ENCODE results near the gene P2RY6. TPM values are rescaled to one million over a fixed set of nuclear protein-coding genes. Genes with fewer than 3 reads are reported as not detected.
"Not testable (repeated sequence)": the region's sequence is repeated elsewhere in the genome, so short reads cannot be mapped to it uniquely, and the experiment has no call there.

P2RY6 gene
- total RNA-seq, 4 donors from 2014 or later: 0.93 to 4.0 (median 2.8) TPM

- H3K4me1 ChIP-seq: peaks cover 8 to 38% of the 10 kb centered on the region in 2 donors
- H3K9me3 ChIP-seq: no peaks in the 10 kb centered on the region
- peak overlapping the region in 1 of 3 donors; percentile 23 for H3K27ac ChIP-seq
- DNase-seq: peak; percentile 55 to 56
- intact Hi-C loops (cut with DNase I): no loop called here
- no peaks in the 10 kb centered on the region for H3K27me3 ChIP-seq
- H3K4me3 ChIP-seq (replicated peaks in 1 of 3): no peak overlapping the region
- H3K36me3 ChIP-seq: no peaks in the 10 kb centered on the region
- 60 to 72% methylated on average over 6 to 7 of the region's 7 CpGs for WGBS, 2 donors
- no peak for TF ChIP-seq POLR2A (IDR thresholded peaks at IDR 0.05)
- TF ChIP-seq CTCF (IDR thresholded peaks at IDR 0.05): no peak
Observed at GRCh38 chr11:73269459-73270015, 2.6 kb upstream of the P2RY6 start.

- Histone ChIP-seq H3K27me3 (no peaks in the 10 kb centered on the region), H3K9me3 (no peaks in the 10 kb centered on the region), H3K27ac (peak overlapping the region in 1 of 3 donors; percentile 23), H3K36me3 (no peaks in the 10 kb centered on the region), H3K4me1 (peaks cover 5 to 38% of the 10 kb centered on the region in 2 donors), H3K4me3 (replicated peaks in 1 of 3) (no peak overlapping the region)
- no peak for DNase-seq
- WGBS, 2 donors: 80 to 100% methylated on average over 2 of the region's 7 CpGs
- TF ChIP-seq POLR2A (IDR thresholded peaks at IDR 0.05): no peak
- TF ChIP-seq CTCF (IDR thresholded peaks at IDR 0.05): no peak
- intact Hi-C loops (cut with DNase I): no loop called here
Observed at GRCh38 chr11:73270016-73270854, 1.9 kb upstream of the P2RY6 start.

- no peak for DNase-seq
- Histone ChIP-seq H3K4me1 (peaks cover 5 to 38% of the 10 kb centered on the region in 2 donors), H3K27me3 (no peaks in the 10 kb centered on the region), H3K4me3 (replicated peaks in 1 of 3) (no peak overlapping the region), H3K9me3 (no peaks in the 10 kb centered on the region), H3K27ac (no peak overlapping the region), H3K36me3 (no peaks in the 10 kb centered on the region)
- TF ChIP-seq CTCF (IDR thresholded peaks at IDR 0.05): no peak
- no peak for TF ChIP-seq POLR2A (IDR thresholded peaks at IDR 0.05)
- 89% methylated on average over 18 of the region's 18 CpGs for WGBS, 2 donors
- intact Hi-C loops (cut with DNase I): no loop called here
Observed at GRCh38 chr11:73270855-73271477, 1.2 kb upstream of the P2RY6 start.

GRCh38 chr11:73271478-73271865, 666 bp upstream of the P2RY6 start:
- H3K4me3 ChIP-seq (replicated peaks in 1 of 3); H3K9me3 ChIP-seq; H3K36me3 ChIP-seq; H3K27me3 ChIP-seq; intact Hi-C loops (cut with DNase I); DNase-seq; H3K27ac ChIP-seq: not testable (repeated sequence)
- peaks cover 5 to 38% of the 10 kb centered on the region in 2 donors for H3K4me1 ChIP-seq
- 86 to 91% methylated on average over 10 of the region's 10 CpGs for WGBS, 2 donors

- Histone ChIP-seq H3K27ac (peak overlapping the region; percentile 7 to 39 (median 22)), H3K9me3 (no peaks in the 10 kb centered on the region), H3K27me3 (no peaks in the 10 kb centered on the region), H3K4me3 (replicated peaks in 1 of 3) (no peak overlapping the region), H3K36me3 (no peaks in the 10 kb centered on the region), H3K4me1 (peaks cover 5 to 38% of the 10 kb centered on the region in 2 donors)
- no peak for DNase-seq
- no peak for TF ChIP-seq POLR2A (IDR thresholded peaks at IDR 0.05)
- no peak for TF ChIP-seq CTCF (IDR thresholded peaks at IDR 0.05)
- intact Hi-C loops (cut with DNase I): no loop called here
- 89 to 95% methylated on average over 7 of the region's 7 CpGs for WGBS, 2 donors
Observed at GRCh38 chr11:73272680-73273038, 521 bp downstream of the P2RY6 start.

Measured in thyroid gland (tissue), 4 donors.